SK-N-SH (cell line): ENCODE data around the gene PCDH1. TPM values are rescaled to one million over a fixed set of nuclear protein-coding genes. Genes with fewer than 3 reads are reported as not detected.

Experiments
- CTCF ChIA-PET: fragments of 300-600, 350-600 bp; formaldehyde crosslinking; extraction: SDS; loops from one replicate; lab custom pipeline; 2021; lab: Yijun Ruan, JAX
- POLR2A ChIA-PET: fragments of 350-600 bp; sonication (Branson Sonifier 250); formaldehyde crosslinking; extraction: SDS; loops from one replicate; lab custom pipeline; 2020; ENCODE audit warnings: antibody characterized with exemption, inconsistent platforms; lab: Yijun Ruan, JAX
- DNase-seq: peaks from one replicate; pipeline ENCODE4 v3.0.0; 2012
- H2AFZ ChIP-seq: fragments of 200-600 bp; sonication (generic); 2 replicates; pipeline ENCODE4 v1.8.1; 2016; ENCODE audit warnings: antibody characterized with exemption, mild to moderate bottlenecking, low read depth
- H3F3A ChIP-seq: fragments of 200-600 bp; sonication (generic); replicated peaks from 2 replicates; pipeline ENCODE3; 2016; ENCODE audit warnings: antibody characterized with exemption, mild to moderate bottlenecking; ENCODE audit not compliant: insufficient read depth
- H3K27ac ChIP-seq, 2 experiments: fragments of 200-500 bp in 1 of 2; fragments of 200-600 bp in 1 of 2; sonication (Bioruptor generic) in 1 of 2; sonication (generic), shearing (Covaris generic) in 1 of 2; 2 replicates each; pipeline versions ENCODE4 v1.5.1 to v1.6.1; 2014 to 2016; ENCODE audit warnings: low read depth in 2 of 2, inconsistent platforms in 1 of 2, low read length in 1 of 2, mild to moderate bottlenecking in 1 of 2, mixed read lengths in 1 of 2
- H3K27me3 ChIP-seq: fragments of 200-600 bp; sonication (generic), shearing (Covaris generic); 2 replicates; pipeline ENCODE4 v1.6.1; 2016; ENCODE audit warnings: mixed run types; ENCODE audit not compliant: insufficient read depth
- H3K36me3 ChIP-seq, 2 experiments: fragments of 200-500 bp in 1 of 2; fragments of 200-600 bp in 1 of 2; sonication (Bioruptor generic) in 1 of 2; sonication (generic) in 1 of 2; replicated peaks in 1 of 2; 2 replicates each; pipeline versions ENCODE3 to v1.5.1; 2014 to 2016; ENCODE audit warnings: low read length in 1 of 2, mild to moderate bottlenecking in 1 of 2; ENCODE audit not compliant: insufficient read depth in 2 of 2, control insufficient read depth in 1 of 2
- H3K4me1 ChIP-seq, 2 experiments: fragments of 200-500 bp in 1 of 2; fragments of 200-600 bp in 1 of 2; sonication (Bioruptor generic) in 1 of 2; sonication (generic), shearing (Covaris generic) in 1 of 2; 2 replicates each; pipeline versions ENCODE4 v1.5.1 to v1.6.1; 2014 to 2016; ENCODE audit warnings: low read depth in 1 of 2, low read length in 1 of 2, mixed run types in 1 of 2; ENCODE audit not compliant: insufficient read depth in 2 of 2, control insufficient read depth in 1 of 2
- H3K4me2 ChIP-seq: fragments of 200-600 bp; sonication (generic), shearing (Covaris generic); 2 replicates; pipeline ENCODE4 v1.6.1; 2017; ENCODE audit warnings: mixed run types
- H3K4me3 ChIP-seq, 2 experiments: fragments of 200-500 bp in 1 of 2; fragments of 200-600 bp in 1 of 2; sonication (Bioruptor generic) in 1 of 2; sonication (generic), shearing (Covaris generic) in 1 of 2; 2 replicates each; pipeline versions ENCODE4 v1.5.1 to v1.8.1; 2014 to 2016; ENCODE audit warnings: low read depth in 2 of 2, inconsistent platforms in 1 of 2, low read length in 1 of 2, mild to moderate bottlenecking in 1 of 2, mixed read lengths in 1 of 2, moderate library complexity in 1 of 2
- H3K79me2 ChIP-seq: fragments of 200-600 bp; sonication (generic); 2 replicates; pipeline ENCODE4 v1.8.1; 2017; ENCODE audit warnings: mild to moderate bottlenecking; ENCODE audit not compliant: insufficient read depth
- H3K9ac ChIP-seq: fragments of 200-600 bp; sonication (generic); 2 replicates; pipeline ENCODE4 v1.6.1; 2017; ENCODE audit warnings: mixed run types
- H3K9me2 ChIP-seq: fragments of 200-600 bp; sonication (generic); 2 replicates; pipeline ENCODE4 v1.6.1; 2017; ENCODE audit warnings: mixed run types
- H3K9me3 ChIP-seq: fragments of 200-600 bp; sonication (generic); 2 replicates; pipeline ENCODE4 v1.6.1; 2017; ENCODE audit warnings: mixed run types, mild to moderate bottlenecking, moderate library complexity
- H4K20me1 ChIP-seq: fragments of 200-600 bp; sonication (generic); 2 replicates; pipeline ENCODE4 v1.6.1; 2017; ENCODE audit warnings: mild to moderate bottlenecking, mixed run types; ENCODE audit not compliant: insufficient read depth
- EZH2phosphoT487 ChIP-seq: fragments of 200-600 bp; sonication (generic); IDR thresholded peaks from 2 replicates; pipeline ENCODE4 v1.6.1; 2017; ENCODE audit warnings: low read depth, mixed run types, mild to moderate bottlenecking, antibody characterized with exemption, moderate library complexity, borderline replicate concordance
- FOSL2 ChIP-seq: IDR thresholded peaks from 2 replicates; pipeline ENCODE4 v1.4.0; 2012; ENCODE audit warnings: low read depth, mild to moderate bottlenecking, moderate library complexity, borderline replicate concordance
- FOXJ3 ChIP-seq: sonication (generic); formaldehyde crosslinking; IDR thresholded peaks from 2 replicates; pipeline ENCODE4 v1.5.1; 2020; ENCODE audit warnings: mild to moderate bottlenecking, missing genetic modification reagents
- GATA2 ChIP-seq: sonication (generic); formaldehyde crosslinking; IDR thresholded peaks from 2 replicates; pipeline ENCODE4 v1.5.0; 2020; ENCODE audit warnings: mild to moderate bottlenecking, missing genetic modification reagents
- JUND ChIP-seq: IDR thresholded peaks from 2 replicates; pipeline ENCODE4 v1.4.0; 2012
- NRF1 ChIP-seq: IDR thresholded peaks from 2 replicates; pipeline ENCODE4 v1.6.1; 2012; ENCODE audit warnings: low read depth, mild to moderate bottlenecking, low read length
- RCOR1 ChIP-seq: fragments of 150-350 bp; IDR thresholded peaks from 2 replicates; pipeline ENCODE4 v1.6.1; 2017; ENCODE audit warnings: antibody characterized with exemption, low read length
- SMC3 ChIP-seq: IDR thresholded peaks from 2 replicates; pipeline ENCODE4 v1.6.1; 2012; ENCODE audit warnings: low read depth, low read length, improper control_type of control experiment
- TAF1 ChIP-seq: IDR thresholded peaks from 2 replicates; pipeline ENCODE4 v1.6.1; 2012; ENCODE audit warnings: low read depth, mild to moderate bottlenecking, low read length, moderate library complexity, borderline replicate concordance
- TCF12 ChIP-seq: IDR thresholded peaks from 2 replicates; pipeline ENCODE4 v1.4.0; 2012
- WGBS: methylation state at CpG from one replicate; pipeline ENCODE4 v1.1.6; 2017; ENCODE audit warnings: low lambda C conversion rate; 5-methylcytosine and 5-hydroxymethylcytosine counted together
- polyA plus RNA-seq, 3 experiments: library from polyadenylated mRNA; depleted of rRNA; stranded (reverse); fragments of >200 nt; gene quantifications; 2 replicates each; pipeline ENCODE4 v1.2.3, GENCODE V29; 2012
- TF ChIP-seq, protein P1 (sequence below): IDR thresholded peaks from 2 replicates; pipeline ENCODE4 v1.4.0; 2012; ENCODE audit warnings: low read depth, borderline replicate concordance
- TF ChIP-seq, protein P2 (sequence below): IDR thresholded peaks from 2 replicates; pipeline ENCODE4 v1.4.0; 2012; ENCODE audit warnings: low read depth
- TF ChIP-seq, protein P3 (sequence below): fragments of 200-600 bp; sonication (generic); IDR thresholded peaks from 2 replicates; pipeline ENCODE4 v1.6.1; 2017; ENCODE audit warnings: antibody characterized with exemption, mild to moderate bottlenecking, moderate library complexity
- TF ChIP-seq, protein P4 (sequence below): fragments of 150-350 bp; IDR thresholded peaks from 2 replicates; pipeline ENCODE4 v1.6.1; 2016; ENCODE audit warnings: mild to moderate bottlenecking, low read depth, low read length
- TF ChIP-seq, protein P5 (sequence below): fragments of 150-350 bp; IDR thresholded peaks from 2 replicates; pipeline ENCODE4 v1.6.1; 2017; ENCODE audit warnings: antibody characterized with exemption, low read length, low read depth, borderline replicate concordance

Gene PCDH1
- polyA plus RNA-seq, 1 of the 3 experiments (the other 2 are of a cell fraction), result 0.08 TPM

DNA sequence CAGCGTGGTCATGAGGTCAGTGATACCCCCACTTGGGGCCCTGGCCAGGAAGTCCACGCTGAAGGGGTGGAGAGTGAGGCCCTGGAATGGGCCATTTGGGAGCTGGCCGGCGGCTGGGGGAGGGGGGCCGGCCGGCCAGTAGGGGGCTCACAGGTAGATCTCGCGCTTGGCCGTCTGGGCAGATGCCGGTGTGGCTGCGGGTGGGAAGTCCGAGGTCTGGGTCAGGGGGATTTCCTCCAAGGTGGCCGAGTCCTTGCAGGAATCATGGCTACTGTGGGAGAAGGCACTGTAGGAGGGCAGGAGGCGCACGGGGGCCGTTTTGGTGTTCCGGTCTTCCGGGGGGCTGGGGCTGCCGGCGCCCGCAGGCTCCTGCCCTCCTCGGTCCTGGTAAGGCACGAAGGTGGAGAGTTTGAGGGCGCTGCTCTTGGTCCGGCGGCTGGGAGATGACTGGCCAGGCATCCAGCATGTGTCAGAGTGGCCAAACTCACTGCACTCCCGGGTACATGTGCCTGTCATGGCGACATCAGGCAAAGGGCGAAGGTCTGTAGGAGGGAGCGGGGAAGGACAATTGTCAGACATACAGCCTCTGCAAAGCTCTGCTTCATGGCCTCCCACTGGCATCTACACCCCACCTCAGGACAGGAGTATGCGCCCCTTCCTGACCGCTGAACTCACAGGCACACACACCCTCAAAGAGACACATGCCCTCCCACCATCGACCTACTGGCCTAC, 24.1 kb downstream of the PCDH1 start:
- no peak overlapping the region for H3K4me2 ChIP-seq
- no peaks in the 10 kb centered on the region for H3K79me2 ChIP-seq
- no peak overlapping the region for H3K27ac ChIP-seq
- peaks cover 2 to 21% of the 10 kb centered on the region in 2 experiments; a peak in 2 of 4 replicates for H3K4me1 ChIP-seq
- H3K9ac ChIP-seq, result no peak overlapping the region
- H3K36me3 ChIP-seq, result no peaks in the 10 kb centered on the region
- no peak for DNase-seq
- no peaks in the 10 kb centered on the region for H4K20me1 ChIP-seq
- no peak overlapping the region for H2AFZ ChIP-seq
- POLR2A ChIA-PET, result no interaction called here
- H3K27me3 ChIP-seq, result no peaks in the 10 kb centered on the region
- H3K9me2 ChIP-seq, result no peaks in the 10 kb centered on the region
- CTCF ChIA-PET, result interaction anchor here (1.2 to 2.4 kb wide), 5 partner anchors 26 to 162 kb away, joined by 3 to 7 read pairs (median 5); no protein-coding TSS in a partner anchor
- H3K9me3 ChIP-seq, result no peaks in the 10 kb centered on the region
- WGBS, result 89% methylated on average over 19 of the region's 33 CpGs
- no peak overlapping the region for H3K4me3 ChIP-seq
- H3F3A ChIP-seq, result no peaks in the 10 kb centered on the region
- TF ChIP-seq NRF1 (no peak), TCF12 (no peak), FOSL2 (no peak), EZH2phosphoT487 (no peak), SMC3 (no peak), RCOR1 (no peak), FOXJ3 (no peak), TAF1 (no peak), GATA2 (CRISPR knock-in tag) (no peak), JUND (no peak)
- TF ChIP-seq, protein P1, sequence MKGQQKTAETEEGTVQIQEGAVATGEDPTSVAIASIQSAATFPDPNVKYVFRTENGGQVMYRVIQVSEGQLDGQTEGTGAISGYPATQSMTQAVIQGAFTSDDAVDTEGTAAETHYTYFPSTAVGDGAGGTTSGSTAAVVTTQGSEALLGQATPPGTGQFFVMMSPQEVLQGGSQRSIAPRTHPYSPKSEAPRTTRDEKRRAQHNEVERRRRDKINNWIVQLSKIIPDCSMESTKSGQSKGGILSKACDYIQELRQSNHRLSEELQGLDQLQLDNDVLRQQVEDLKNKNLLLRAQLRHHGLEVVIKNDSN, result no peak
- TF ChIP-seq, protein P2, sequence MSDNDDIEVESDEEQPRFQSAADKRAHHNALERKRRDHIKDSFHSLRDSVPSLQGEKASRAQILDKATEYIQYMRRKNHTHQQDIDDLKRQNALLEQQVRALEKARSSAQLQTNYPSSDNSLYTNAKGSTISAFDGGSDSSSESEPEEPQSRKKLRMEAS, result no peak
- TF ChIP-seq, protein P3, sequence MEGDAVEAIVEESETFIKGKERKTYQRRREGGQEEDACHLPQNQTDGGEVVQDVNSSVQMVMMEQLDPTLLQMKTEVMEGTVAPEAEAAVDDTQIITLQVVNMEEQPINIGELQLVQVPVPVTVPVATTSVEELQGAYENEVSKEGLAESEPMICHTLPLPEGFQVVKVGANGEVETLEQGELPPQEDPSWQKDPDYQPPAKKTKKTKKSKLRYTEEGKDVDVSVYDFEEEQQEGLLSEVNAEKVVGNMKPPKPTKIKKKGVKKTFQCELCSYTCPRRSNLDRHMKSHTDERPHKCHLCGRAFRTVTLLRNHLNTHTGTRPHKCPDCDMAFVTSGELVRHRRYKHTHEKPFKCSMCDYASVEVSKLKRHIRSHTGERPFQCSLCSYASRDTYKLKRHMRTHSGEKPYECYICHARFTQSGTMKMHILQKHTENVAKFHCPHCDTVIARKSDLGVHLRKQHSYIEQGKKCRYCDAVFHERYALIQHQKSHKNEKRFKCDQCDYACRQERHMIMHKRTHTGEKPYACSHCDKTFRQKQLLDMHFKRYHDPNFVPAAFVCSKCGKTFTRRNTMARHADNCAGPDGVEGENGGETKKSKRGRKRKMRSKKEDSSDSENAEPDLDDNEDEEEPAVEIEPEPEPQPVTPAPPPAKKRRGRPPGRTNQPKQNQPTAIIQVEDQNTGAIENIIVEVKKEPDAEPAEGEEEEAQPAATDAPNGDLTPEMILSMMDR, result no peak
- TF ChIP-seq, protein P4, sequence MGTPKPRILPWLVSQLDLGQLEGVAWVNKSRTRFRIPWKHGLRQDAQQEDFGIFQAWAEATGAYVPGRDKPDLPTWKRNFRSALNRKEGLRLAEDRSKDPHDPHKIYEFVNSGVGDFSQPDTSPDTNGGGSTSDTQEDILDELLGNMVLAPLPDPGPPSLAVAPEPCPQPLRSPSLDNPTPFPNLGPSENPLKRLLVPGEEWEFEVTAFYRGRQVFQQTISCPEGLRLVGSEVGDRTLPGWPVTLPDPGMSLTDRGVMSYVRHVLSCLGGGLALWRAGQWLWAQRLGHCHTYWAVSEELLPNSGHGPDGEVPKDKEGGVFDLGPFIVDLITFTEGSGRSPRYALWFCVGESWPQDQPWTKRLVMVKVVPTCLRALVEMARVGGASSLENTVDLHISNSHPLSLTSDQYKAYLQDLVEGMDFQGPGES, result no peak
- TF ChIP-seq, protein P5, sequence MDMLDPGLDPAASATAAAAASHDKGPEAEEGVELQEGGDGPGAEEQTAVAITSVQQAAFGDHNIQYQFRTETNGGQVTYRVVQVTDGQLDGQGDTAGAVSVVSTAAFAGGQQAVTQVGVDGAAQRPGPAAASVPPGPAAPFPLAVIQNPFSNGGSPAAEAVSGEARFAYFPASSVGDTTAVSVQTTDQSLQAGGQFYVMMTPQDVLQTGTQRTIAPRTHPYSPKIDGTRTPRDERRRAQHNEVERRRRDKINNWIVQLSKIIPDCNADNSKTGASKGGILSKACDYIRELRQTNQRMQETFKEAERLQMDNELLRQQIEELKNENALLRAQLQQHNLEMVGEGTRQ, result no peak
- TF ChIP-seq, all 33 proteins: peak for 0
